GDM1 (cell line): ENCODE results near the gene MCF2L.
"Not testable (repeated sequence)": the region's sequence is repeated elsewhere in the genome, so short reads cannot be mapped to it uniquely, and the experiment has no call there.

Source experiments
- DNase-seq: peaks from one replicate; lab custom pipeline; 2025; lab: John Stamatoyannopoulos, UW

MCF2L gene

DNA sequence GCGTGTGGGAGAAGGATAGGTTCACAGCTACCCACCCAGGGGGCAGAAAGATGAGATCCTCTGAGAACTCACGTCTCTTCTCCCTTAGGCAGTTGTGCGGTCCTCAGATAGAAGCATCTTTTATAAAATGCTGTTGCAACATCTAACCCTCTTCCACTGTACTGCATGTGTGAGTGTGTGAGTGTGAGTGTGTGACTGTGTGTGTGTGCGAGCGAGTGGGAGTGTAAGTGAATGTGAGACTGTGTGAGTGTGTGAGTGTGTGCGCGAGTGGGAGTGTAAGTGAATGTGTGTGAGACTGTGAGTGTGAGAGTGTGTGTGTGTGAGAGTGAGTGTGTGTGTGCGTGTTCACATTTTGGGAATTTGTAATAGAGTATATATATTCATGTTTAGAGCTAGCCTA, 81.0 kb downstream of the MCF2L start:
- DNase-seq: no peak

DNA sequence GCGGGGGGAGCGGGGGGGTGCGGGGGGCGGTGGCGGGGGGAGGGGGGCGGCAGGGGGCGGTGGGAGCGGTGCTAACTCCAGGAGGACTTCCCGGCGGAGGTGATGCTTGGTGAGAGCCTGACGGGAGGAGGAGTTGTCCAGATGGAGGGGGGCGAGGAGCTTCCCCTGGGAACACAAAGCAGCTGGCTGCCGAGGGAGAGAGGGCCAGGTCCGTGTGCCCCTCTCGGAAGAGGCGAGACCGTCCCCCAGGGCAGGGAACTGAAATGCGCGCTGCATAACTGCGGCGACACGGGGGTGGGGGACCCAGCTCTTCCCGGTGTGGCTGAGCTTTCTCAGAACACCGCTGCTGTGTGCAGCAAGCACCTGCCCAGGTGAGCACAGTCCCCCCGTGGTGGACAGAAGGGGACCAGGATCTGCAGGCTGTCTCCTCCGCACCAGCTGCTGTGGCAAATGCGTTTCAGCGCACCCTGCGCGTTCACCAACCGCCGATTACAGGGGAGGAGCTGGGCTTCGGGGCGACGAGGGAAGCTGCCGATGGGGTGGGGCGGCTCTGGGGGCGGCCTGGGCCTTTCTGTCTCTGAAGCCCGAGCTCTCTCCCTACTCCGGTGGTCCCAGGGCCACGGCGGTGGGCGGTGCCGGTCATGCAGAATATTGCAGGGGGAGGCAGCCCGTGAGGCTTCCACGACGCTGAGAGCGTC, 81.9 kb downstream of the MCF2L start:
- no peak for DNase-seq

DNA sequence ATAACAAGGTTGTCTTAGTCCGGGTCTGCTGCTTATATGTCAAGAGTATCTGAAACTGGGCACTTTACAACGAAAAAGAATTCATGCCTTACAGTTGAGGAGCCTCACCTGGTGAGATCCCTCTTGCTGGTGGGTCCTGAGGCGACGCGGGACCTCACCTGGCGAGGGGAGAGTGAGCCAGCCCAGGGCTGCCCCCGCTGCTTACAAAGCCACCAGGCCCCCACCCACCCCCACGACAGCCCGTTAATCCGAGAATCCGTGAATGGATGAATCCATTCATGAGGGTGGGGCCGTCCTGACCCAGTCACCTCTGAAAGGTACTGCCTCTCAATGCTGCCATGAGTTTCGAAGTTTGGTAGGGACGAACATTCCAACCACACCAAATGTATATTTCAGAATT, 82.6 kb downstream of the MCF2L start:
- DNase-seq: no peak

DNA sequence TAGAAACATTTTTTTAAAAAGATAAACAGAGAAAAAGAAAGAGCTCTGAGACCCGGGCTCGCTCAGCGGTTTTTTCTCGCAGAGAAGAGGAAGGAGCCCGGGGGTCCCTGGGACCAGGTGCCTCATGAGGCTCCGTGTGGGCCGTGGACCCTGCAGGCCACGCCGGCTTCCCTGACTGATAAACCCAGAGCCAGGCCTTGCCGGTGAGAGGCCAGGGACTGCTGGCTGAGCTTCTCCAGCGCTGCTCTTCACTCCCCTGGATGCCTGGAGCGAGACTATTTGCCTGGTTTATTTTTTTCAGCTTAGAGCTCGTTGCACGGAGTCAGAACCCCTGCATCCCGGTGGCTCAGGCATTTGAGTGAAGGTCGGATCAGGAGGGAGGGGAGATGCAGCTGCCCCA, 83.2 kb downstream of the MCF2L start:
- no peak for DNase-seq

DNA sequence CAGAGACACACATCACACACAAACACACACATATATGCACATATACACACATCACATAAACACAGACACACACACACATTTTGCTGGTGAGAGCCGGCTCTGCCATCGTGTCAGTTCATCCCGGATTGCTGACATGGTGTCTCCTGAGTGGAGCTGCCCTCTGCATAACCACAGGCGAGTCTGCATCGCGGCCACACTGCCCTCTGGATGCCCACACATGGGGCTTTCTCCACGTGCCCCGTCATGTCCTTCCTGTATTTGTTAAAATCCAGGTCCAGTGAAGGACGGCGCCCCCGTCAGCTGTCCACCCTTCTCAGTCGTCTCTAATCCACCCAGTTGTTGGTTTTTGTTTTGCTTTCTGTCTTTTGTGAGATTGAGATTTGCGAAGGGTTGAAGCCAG, 84.0 kb downstream of the MCF2L start:
- DNase-seq: no peak

DNA sequence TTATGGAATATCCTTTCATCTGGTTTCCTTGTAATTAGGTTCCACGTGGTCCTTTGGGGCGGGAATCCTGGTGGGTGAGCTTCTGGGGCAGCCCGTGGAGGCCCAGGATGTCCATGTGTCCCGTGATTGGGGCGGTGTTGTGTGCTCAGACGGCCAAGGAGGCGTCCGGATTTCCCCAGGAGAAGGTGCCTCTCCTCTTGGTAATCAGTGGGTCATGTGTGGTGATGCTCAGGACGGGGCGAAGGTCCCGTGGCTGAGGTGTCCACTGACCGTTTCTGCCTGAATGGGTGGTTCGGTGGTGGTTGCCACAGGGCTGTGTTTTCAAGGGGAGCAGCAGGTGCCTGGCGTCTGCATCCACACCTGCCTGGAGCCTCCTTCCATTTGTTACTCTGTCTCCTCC, 84.4 kb downstream of the MCF2L start:
- DNase-seq: no peak

DNA sequence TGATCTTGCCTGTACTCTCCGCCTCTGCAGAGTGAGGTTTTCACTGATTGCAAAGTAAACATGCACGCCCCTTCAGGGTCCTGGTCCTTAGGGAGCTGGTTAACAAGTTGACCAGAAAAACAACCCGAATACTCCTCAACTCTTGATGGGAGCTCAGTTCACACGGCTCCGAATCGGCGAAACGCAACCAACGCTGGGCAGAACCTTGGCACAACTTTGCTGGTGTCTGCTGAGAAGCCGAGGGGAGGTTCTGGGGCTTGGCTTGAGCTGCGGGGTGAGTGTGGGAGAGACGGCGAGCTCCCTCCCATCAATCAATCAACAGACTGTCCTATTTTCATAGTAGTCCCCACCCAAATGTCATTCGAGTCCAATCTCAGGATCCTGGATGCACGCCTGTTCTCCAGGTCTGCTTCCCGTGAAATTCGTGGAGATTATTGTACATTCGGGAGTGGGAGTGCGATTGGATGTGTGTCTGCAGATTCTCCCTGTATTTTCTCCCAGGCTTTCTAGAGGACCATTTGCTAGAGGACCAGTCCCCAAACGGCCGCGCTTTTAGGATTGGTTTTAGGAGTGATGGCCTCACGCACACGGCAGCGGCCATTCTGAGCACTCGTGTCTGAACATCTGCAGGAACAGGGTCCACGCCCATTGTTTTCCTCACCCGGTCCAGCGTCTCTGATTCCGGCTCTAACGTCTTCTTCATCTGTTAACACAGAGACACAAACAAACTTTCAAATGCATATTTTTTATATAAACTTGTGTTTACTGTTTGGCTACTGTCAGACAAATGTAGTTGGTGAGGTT, 85.0 kb downstream of the MCF2L start:
- DNase-seq: no peak

DNA sequence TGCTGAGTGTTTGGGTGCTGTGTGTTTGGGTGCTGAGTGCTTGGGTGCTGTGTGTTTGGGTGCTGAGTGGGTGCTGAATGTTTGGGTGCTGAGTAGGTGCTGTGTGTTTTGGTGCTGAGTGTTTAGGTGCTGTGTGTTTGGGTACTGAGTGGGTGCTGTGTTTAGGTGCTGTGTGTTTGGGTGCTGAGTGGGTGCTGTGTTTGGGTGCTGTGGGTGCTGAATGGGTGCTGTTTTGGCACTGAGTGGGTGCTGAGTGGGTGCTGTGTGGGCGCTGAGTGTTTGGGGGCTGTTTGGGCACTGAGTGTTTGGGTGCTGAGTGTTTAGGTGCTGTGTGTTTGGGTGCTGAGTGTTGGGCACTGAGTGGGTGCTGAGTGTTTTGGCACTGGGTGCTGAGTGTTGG, 88.1 kb downstream of the MCF2L start:
- no peak for DNase-seq

DNA sequence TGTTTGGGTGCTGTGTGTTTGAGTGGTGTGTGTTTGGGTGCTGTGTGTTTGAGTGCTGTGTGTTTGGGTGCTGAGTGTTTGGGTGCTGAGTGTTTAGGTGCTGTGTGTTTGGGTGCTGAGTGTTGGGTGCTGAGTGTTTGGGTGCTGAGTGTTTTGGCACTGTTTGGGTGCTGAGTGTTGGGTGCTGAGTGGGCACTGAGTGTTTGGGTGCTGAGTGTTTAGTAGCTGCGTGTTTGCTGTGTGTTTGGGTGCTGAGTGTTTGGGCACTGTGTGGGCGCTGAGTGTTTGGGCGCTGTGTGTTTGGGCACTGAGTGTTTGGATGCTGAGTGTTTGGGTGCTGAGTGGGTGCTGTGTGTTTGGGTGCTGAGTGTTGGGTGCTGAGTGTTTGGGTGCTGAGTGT, 88.5 kb downstream of the MCF2L start:
- not testable (repeated sequence) for DNase-seq

DNA sequence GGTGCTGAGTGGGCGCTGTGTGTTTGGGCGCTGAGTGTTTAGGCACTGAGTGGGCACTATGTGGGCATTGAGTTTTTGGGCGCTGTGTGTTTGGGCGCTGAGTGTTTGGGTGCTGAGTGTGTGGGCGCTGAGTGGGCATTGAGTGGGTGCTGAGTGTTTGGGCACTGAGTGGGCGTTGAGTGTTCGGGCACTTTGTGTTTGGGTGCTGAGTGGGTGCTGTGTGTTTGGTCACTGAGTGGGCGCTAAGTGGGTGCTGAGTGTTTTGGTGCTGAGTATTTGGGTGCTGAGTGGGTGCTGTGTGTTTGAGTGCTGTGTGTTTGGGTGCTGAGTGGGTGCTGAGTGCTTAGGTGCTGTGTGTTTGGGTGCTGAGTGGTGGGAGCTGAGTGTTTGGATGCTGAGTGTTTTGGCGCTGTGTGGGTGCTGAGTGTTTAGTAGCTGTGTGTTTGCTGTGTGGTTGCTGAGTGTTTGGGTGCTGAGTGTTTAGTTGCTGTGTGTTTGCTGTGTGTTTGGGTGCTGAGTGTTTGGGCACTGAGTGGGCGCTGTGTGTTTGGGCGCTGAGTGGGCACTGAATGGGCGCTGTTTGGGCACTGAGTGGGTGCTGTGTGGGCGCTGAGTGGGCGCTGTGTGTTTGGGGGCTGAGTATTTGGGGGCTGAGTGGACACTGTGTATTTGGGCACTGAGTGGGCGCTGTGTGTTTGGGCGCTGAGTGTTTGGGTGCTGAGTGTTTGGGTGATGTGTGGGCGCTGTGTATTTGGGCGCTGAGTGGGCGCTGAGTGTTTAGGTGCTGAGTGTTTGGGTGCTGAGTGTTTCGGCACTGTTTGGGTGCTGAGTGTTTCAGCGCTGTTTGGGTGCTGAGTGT, 89.3 kb downstream of the MCF2L start:
- no peak for DNase-seq

DNA sequence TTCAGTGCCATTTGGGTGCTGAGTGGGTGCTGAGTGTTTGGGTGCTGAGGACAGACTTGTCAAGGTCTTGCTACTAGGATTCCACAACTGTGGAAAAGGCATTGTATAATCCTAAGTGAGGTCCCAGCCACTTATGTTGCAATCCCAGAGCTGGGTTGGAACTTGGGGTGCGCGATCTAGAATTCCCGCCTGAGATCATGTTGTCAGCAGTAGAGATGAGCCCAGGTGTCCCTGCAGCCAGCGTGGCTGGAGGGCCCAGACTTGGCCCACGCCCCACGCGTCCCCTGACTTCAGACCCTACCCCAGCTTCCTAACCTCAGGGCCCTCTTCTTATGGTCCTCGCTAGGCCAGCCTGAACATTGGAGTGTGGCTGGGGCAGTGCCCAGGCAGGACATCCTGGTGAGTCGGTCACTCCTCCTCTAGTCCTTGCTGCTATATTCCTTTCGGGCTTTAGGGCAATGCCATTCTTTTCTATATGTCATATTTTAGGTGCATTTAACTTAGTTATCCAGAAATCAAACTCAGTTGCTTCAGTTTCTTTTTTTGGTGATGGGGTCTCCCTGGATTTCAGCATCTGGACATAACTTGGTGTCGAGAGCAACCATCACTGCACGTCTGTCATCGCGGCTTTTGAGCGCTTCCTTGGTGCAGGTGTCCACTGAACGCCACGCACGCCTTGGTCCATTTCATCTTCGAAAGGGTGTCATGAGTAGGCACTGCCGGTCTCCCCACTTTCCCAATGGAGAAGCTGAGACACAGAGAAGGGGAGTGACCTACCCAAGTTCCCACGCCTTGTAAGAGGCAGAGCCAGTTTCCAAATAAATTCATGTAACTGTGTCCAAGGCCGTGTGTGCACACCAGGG, 90.2 kb downstream of the MCF2L start:
- no peak for DNase-seq

DNA sequence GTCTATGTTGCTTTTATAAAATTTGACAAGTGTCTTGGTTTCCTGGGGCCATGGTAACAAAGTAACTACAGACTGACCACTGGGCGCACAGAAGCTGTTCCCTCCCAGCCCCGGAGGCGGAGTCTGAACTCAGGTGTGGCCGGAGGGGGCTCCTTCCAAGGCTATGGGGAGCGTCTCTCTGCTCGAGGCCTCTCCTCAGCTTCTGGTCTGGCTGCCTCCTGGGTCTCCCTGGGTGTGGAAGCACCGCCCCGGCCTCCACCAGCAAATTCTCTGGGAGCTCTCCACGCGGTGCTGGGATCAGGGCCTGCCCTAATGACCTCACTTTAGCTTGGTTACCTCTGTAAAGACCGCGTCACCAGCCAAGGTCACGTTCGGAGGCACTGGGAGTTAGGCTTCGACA, 90.9 kb downstream of the MCF2L start:
- DNase-seq: no peak

DNA sequence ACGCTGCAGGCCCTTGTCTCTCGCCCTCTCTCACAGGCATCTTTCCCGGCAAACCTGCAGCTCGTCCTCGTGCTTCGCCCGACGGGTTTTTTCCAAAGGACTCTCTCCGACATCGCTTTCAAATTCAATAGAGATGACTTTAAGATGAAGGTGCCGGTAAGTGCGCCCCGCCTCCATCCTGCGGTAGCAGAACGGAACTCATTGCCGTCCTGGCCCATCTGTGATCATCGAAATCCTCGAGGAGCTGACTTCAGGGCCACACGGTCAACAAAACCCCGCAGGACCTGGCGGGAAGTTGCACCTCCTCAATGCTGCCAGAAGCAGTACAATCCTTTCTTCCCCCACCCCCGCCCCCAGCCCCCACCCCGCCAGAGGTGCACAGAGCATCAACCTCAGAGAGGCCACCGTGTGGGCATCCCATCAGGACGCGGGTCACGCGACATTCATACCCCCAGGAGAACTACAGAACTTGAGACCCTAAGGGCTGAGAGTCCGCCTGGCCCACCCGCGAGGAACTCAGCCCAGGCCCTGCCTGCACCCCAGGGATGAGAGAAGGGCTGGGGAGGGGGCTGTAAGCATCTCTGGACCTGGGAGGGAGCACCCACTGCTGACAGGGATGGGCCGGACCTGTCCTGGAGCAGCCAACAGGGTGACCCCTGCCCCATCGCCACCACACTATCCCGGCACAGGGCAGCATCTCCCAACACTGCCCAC, 91.7 kb downstream of the MCF2L start:
- DNase-seq: no peak

DNA sequence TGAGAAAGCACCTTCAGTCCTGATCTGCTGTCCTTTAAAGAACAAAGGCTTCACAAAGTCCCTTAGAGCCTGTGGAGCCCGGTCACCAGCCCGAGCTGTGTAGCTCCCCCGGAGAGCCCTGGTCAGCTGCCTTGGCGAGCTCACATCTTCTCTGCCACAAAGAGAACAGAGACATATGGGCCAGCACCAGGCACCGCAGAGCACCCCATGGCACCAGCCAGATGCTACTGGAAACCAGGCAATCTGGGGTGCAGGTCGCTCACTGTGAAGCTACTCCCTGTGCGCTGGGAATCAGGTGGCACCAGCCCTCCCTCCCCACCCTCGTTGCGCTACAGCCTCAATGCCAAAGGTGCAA, 92.2 kb downstream of the MCF2L start:
- DNase-seq: no peak

DNA sequence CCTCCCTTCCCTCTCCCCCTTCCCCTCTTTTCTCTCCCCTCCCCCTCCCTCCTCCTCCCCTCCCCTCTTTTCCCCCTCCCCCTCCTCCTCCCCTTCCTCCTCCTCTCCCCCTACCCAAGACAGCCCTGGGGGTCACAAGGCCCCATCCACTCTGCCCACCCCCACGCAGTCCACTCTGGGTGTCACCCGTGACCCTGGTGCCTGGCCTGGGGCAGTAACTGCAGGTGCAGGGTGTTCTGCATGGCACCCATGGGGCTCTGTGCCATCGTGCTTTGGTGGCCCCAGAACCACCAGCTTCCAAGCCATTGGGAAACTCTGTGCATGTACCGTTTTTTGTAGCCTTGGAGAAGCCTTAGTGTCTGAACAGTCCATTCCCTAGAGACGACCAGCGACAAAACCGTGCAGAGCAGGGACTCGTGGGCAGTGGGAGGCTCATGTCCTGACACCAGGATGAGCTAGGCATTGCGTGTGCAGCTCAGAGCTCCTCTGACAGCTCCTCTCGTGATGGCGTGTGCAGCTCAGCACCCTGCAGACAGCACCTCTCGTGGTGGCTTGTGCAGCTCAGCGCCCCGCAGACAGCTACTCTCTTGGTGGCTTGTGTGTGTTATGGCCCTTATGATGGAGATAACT, 92.9 kb downstream of the MCF2L start:
- no peak for DNase-seq

DNA sequence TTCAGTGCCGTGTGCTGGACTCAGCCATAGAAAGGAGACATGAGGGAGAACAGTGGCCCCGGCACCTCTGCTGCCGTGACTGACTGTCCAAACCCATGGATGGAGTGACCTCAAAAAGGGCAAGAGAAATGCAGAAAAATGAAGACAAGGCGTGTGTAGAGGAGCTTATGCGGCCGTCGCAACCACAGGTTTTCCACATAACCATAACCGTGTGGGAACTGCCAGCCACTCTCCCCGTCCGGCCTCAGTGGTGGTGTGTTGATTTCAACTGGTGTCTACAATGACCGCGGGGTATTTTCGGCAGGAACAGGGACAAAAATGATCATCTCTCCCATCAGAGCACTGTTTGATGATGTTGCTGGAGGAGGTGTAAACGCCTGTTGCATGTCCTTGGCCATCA, 93.7 kb downstream of the MCF2L start:
- DNase-seq: no peak

DNA sequence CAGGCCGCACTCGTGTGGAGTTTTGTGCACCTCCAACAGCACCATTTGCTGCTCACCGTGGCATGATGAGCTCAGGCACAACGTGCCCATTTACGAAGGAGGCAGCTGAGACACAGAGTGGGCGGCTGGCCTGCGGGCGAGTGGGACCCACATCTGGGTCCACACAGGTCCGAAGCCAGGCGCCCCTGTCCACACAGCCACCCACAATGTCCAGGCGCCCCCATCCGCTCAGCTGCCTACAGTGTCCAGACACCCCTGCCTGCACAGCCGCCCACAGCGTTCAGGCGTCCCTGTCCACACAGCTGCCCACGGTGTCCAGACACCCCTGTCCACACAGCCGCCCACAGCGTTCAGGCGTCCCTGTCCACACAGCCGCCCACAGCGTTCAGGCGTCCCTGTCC, 94.1 kb downstream of the MCF2L start:
- no peak for DNase-seq

DNA sequence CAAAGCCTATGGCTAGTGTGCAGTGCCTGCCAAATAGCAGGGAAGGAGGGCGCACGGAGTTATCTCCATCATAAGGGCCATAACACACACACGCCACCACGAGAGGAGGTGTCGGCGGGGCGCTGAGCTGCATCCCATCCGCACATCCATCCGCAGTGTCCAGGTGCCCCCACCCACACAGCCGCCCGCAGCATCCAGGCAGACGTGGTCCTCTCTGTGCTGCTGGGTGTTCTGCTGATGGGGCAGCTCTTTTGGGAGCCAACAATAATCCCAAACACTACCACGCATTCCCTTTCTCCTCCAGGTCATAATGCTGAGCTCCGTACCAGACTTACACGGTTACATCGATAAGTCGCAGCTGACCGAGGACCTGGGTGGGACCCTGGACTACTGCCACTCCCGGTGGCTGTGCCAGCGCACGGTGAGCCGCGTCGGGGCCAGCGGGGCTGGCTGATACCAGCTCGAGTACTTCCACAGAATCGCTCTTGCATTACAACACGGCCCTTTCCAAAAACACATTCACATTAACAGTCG, 95.1 kb downstream of the MCF2L start:
- DNase-seq: no peak

DNA sequence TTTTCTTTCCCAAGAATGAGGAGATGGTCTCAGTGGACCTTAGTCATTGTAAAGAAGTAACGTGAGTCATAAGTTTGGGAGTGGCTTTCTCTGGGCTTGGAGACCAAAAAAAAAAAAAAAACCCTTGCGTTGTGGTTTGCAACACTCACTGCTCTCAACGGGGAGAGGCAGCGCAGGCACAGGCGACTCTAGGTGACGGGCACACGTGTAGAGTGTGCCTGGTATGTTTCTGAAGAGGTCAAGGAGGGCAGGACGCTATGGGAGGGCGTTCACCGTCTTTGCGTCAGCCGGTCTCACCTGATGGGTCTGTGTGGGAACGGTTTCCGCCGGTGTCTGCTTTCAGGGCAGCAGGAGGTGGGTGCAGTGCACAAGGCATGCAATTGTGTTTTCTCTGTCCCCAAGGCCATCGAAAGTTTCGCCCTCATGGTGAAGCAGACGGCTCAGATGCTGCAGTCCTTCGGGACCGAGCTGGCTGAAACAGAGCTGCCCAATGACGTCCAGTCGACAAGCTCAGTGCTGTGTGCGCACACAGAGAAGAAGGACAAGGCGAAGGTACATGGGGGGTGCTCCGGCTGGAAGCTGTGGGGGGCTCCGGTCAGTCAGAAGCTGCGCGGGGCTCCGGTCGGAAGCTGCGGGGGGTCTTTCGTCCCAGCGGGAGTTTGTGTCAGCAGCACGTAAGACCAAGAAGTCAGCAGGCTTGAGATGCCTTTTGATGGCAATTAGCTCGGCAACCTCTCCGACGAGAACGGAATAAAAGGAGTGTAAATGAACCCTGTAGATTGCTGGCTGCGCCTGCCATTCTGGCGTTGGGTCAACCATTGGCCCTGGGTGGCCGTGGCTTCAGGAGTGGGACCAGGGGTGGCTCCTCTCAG, 95.8 kb downstream of the MCF2L start:
- no peak for DNase-seq
